A549 (cell line): Measurements from ENCODE around the gene ADAM12. TPM values are rescaled to one million over a fixed set of nuclear protein-coding genes. Genes with fewer than 3 reads are reported as not detected.

Experiments
- ATAC-seq, 2 experiments: fragments of 200-7000 bp in 1 of 2; fragments of >200 bp in 1 of 2; cut with Nextera tagmentation in 1 of 2; cut with Tn5 transposase in 1 of 2; 3 replicates each; pipeline versions ENCODE4 v1.8.0 to v1.9.1; 2018 to 2020; ENCODE audit warnings: mild to moderate bottlenecking in 1 of 2, moderate library complexity in 1 of 2
- CTCF ChIA-PET: fragments of 300-600 bp; sonication (Branson Sonifier 250); formaldehyde crosslinking; extraction: SDS; loops from one replicate; lab custom pipeline; 2021; ENCODE audit warnings: antibody characterized with exemption, inconsistent platforms; lab: Yijun Ruan, JAX
- POLR2A ChIA-PET: fragments of 350-600 bp; formaldehyde crosslinking; extraction: SDS; loops from one replicate; lab custom pipeline; 2021; ENCODE audit warnings: antibody characterized with exemption, inconsistent platforms; lab: Yijun Ruan, JAX
- DNase-seq, 2 experiments: peaks; one replicate each; pipeline versions ENCODE4 v3.0.0 to v3.0.0-alpha.2; 2011 to 2016; ENCODE audit warnings: low read depth in 1 of 2, low spot score in 1 of 2
- FAIRE-seq: peaks from 2 replicates; lab custom pipeline; 2011; peaks lifted over from hg19 to GRCh38; lab: Jason Lieb, UNC
- H3K27ac ChIP-seq, 2 experiments: fragments of >200 bp; sonication (Bioruptor Twin); formaldehyde crosslinking; 3 replicates each; pipeline ENCODE4 v1.5.1; 2016 to 2017
- H3K4me1 ChIP-seq: fragments of >200 bp; sonication (Bioruptor Twin); formaldehyde crosslinking; 3 replicates; pipeline ENCODE4 v1.6.1; 2016
- H3K4me2 ChIP-seq: fragments of >200 bp; sonication (Bioruptor Twin); formaldehyde crosslinking; 3 replicates; pipeline ENCODE4 v1.6.1; 2016
- H3K4me3 ChIP-seq: fragments of >200 bp; sonication (Bioruptor Twin); formaldehyde crosslinking; 3 replicates; pipeline ENCODE4 v1.5.1; 2016
- H3K9me3 ChIP-seq: fragments of >200 bp; sonication (Bioruptor Twin); formaldehyde crosslinking; 3 replicates; pipeline ENCODE4 v1.6.1; 2016
- CEBPB ChIP-seq, 2 experiments: fragments of >200 bp in 1 of 2; sonication (Bioruptor Twin) in 1 of 2; formaldehyde crosslinking in 1 of 2; IDR thresholded peaks; 2 replicates each; pipeline ENCODE4 v1.6.1; 2012 to 2016
- CHD4 ChIP-seq: fragments of 200-600 bp; sonication (generic); IDR thresholded peaks from 2 replicates; pipeline ENCODE4 v1.6.1; 2016; ENCODE audit warnings: antibody characterized with exemption, mild to moderate bottlenecking, borderline replicate concordance
- EHMT2 ChIP-seq: fragments of 200-600 bp; sonication (generic); IDR thresholded peaks from 2 replicates; pipeline ENCODE4 v1.6.1; 2016; ENCODE audit warnings: antibody characterized with exemption, low read depth, mild to moderate bottlenecking, moderate library complexity
- ESRRA ChIP-seq: fragments of 150-350 bp; IDR thresholded peaks from 2 replicates; pipeline ENCODE4 v1.6.1; 2014; ENCODE audit warnings: mild to moderate bottlenecking, low read length, borderline replicate concordance
- FOSB ChIP-seq: fragments of 250-450 bp; sonication (Bioruptor Pico); IDR thresholded peaks from 2 replicates; pipeline ENCODE4 v1.5.0; 2020; ENCODE audit warnings: mild to moderate bottlenecking, moderate library complexity
- FOSL2 ChIP-seq, 2 experiments: fragments of 450-650 bp in 1 of 2; fragments of >200 bp in 1 of 2; sonication (Bioruptor Twin) in 1 of 2; formaldehyde crosslinking; IDR thresholded peaks; 2 replicates each; pipeline versions ENCODE4 v1.5.0 to v1.6.1; 2016 to 2020; ENCODE audit warnings: mild to moderate bottlenecking in 1 of 2, moderate library complexity in 1 of 2
- FOXS1 ChIP-seq: fragments of 250-450 bp; sonication (Bioruptor Pico); IDR thresholded peaks from 2 replicates; pipeline ENCODE4 v1.5.0; 2020; ENCODE audit warnings: mild to moderate bottlenecking, moderate library complexity
- HEYL ChIP-seq: fragments of 250-450 bp; sonication (Bioruptor Pico); IDR thresholded peaks from 2 replicates; pipeline ENCODE4 v1.8.0; 2021; ENCODE audit warnings: mild to moderate bottlenecking, moderate library complexity
- HOXB13 ChIP-seq: fragments of 250-450 bp; sonication (Bioruptor Pico); IDR thresholded peaks from 2 replicates; pipeline ENCODE4 v1.5.0; 2020; ENCODE audit warnings: low read depth, mild to moderate bottlenecking, moderate library complexity
- JUN ChIP-seq, 2 experiments: fragments of >200 bp; sonication (Bioruptor Twin); formaldehyde crosslinking; IDR thresholded peaks; 2 replicates in 1 of 2; 3 replicates in 1 of 2; pipeline ENCODE4 v1.6.1; 2016 to 2017
- KDM1A ChIP-seq: fragments of 200-600 bp; sonication (generic); IDR thresholded peaks from 2 replicates; pipeline ENCODE4 v1.6.1; 2016; ENCODE audit warnings: low read depth, mild to moderate bottlenecking
- RAD21 ChIP-seq, 2 experiments: fragments of >200 bp in 1 of 2; sonication (Bioruptor Twin) in 1 of 2; formaldehyde crosslinking in 1 of 2; IDR thresholded peaks in 1 of 2; conservative IDR thresholded peaks in 1 of 2; 2 replicates in 1 of 2; 3 replicates in 1 of 2; pipeline ENCODE4 v1.6.1; 2012 to 2018; ENCODE audit warnings: inconsistent platforms in 1 of 2
- RARB ChIP-seq: fragments of 250-450 bp; sonication (Bioruptor Pico); IDR thresholded peaks from 2 replicates; pipeline ENCODE4 v1.8.0; 2021; ENCODE audit warnings: mild to moderate bottlenecking, moderate library complexity
- RCOR1 ChIP-seq: fragments of 150-350 bp; IDR thresholded peaks from 2 replicates; pipeline ENCODE4 v1.6.1; 2014; ENCODE audit warnings: antibody characterized with exemption, low read length, low read depth
- RNF2 ChIP-seq: fragments of 200-600 bp; sonication (generic); IDR thresholded peaks from 2 replicates; pipeline ENCODE4 v1.6.1; 2016; ENCODE audit warnings: low read depth, mild to moderate bottlenecking, antibody characterized with exemption, moderate library complexity, borderline replicate concordance
- TFCP2L1 ChIP-seq: fragments of 250-450 bp; sonication (Bioruptor Pico); IDR thresholded peaks from 2 replicates; pipeline ENCODE4 v1.5.0; 2021; ENCODE audit warnings: mild to moderate bottlenecking
- TP53 ChIP-seq: fragments of 250-450 bp; sonication (Bioruptor Pico); IDR thresholded peaks from 2 replicates; pipeline ENCODE4 v1.5.0; 2021; ENCODE audit warnings: mild to moderate bottlenecking, moderate library complexity
- ZC3H11A ChIP-seq: fragments of 450-650 bp; IDR thresholded peaks from 2 replicates; pipeline ENCODE4 v1.6.1; 2014; ENCODE audit warnings: antibody characterized with exemption, mild to moderate bottlenecking
- ZFP36 ChIP-seq: fragments of 450-650 bp; IDR thresholded peaks from 2 replicates; pipeline ENCODE4 v1.6.1; 2014; ENCODE audit warnings: borderline replicate concordance; ENCODE audit not compliant: partially characterized antibody
- WGBS: methylation state at CpG from one replicate; pipeline ENCODE4 v1.1.6; 2017; ENCODE audit errors: missing lambda C conversion rate; 5-methylcytosine and 5-hydroxymethylcytosine counted together
- polyA plus RNA-seq, 4 experiments: library from polyadenylated mRNA; depleted of rRNA in 3 of 4; stranded (reverse); fragments of >200 nt; fragmentation: RNase III in 1 of 4; extraction: RNeasy Plus Mini Kit Qiagen cat#74134 plus additional on column Dnase treatment in 1 of 4; gene quantifications; 2 replicates in 3 of 4; 3 replicates in 1 of 4; pipeline ENCODE4 v1.2.3, GENCODE V29; 2011 to 2017
- TF ChIP-seq, protein P1 (sequence below): fragments of 250-450 bp; sonication (Bioruptor Pico); IDR thresholded peaks from 2 replicates; pipeline ENCODE4 v1.5.0; 2021; ENCODE audit warnings: mild to moderate bottlenecking, moderate library complexity, borderline replicate concordance
- TF ChIP-seq, protein P2 (sequence below): IDR thresholded peaks from 2 replicates; pipeline ENCODE4 v1.6.1; 2012
- TF ChIP-seq, protein P3 (sequence below): IDR thresholded peaks from 2 replicates; pipeline ENCODE4 v1.6.1; 2012

ADAM12 gene
- polyA plus RNA-seq, 2 of the 4 experiments (the other 2 are of a cell fraction): 1.6 to 4.8 TPM

DNA sequence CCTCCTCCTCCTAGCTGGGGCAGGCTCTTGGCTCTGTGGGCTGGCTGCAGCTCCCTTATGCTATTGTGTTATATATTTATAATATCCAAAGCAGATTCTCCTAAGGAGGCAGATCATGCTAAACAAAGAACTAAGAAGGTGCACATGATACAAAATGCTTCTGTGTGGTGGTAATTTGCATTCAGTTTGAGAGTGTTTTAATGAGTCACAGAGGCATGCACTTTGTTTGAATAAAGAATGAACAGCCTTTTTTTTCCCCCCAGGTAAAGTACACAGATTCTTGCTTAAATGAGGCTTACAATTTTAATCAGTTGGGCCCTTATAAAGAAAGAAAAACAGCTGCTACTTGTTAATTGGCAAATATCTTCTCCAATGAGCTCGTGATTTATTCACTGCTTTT lies 396.9 kb downstream of the ADAM12 start:
- Histone ChIP-seq H3K4me2 (no peak overlapping the region), H3K9me3 (no peaks in the 10 kb centered on the region; the same call in 2 of the 3 replicates), H3K27ac (no peak overlapping the region), H3K4me3 (no peak overlapping the region), H3K4me1 (no peaks in the 10 kb centered on the region)
- ChIA-PET CTCF (interaction anchor here (0.7 to 1.6 kb wide), 3 partner anchors 9 to 513 kb away, joined by 3 to 10 read pairs (median 3); no protein-coding TSS in a partner anchor), POLR2A (no interaction called here)
- WGBS: 62% methylated on average over 1 of the region's 1 CpG
- no peak for FAIRE-seq
- DNase-seq: no peak
- ATAC-seq: no peak
- TF ChIP-seq HEYL (CRISPR knock-in tag) (no peak), CHD4 (no peak), JUN (IDR thresholded peaks at IDR 0.05) (no peak), RAD21 (conservative IDR thresholded peaks at IDR 0.05 in 1 of 2, IDR thresholded peaks at IDR 0.05 in 1 of 2) (no peak), ZFP36 (no peak), TP53 (CRISPR knock-in tag) (no peak), RARB (CRISPR knock-in tag) (no peak), RCOR1 (no peak), TFCP2L1 (CRISPR knock-in tag) (no peak), RNF2 (no peak), HOXB13 (CRISPR knock-in tag) (no peak), FOSL2 (IDR thresholded peaks at IDR 0.05) (no peak), FOSL2 (CRISPR knock-in tag; IDR thresholded peaks at IDR 0.05) (no peak), ZC3H11A (no peak)
- TF ChIP-seq, protein P1, sequence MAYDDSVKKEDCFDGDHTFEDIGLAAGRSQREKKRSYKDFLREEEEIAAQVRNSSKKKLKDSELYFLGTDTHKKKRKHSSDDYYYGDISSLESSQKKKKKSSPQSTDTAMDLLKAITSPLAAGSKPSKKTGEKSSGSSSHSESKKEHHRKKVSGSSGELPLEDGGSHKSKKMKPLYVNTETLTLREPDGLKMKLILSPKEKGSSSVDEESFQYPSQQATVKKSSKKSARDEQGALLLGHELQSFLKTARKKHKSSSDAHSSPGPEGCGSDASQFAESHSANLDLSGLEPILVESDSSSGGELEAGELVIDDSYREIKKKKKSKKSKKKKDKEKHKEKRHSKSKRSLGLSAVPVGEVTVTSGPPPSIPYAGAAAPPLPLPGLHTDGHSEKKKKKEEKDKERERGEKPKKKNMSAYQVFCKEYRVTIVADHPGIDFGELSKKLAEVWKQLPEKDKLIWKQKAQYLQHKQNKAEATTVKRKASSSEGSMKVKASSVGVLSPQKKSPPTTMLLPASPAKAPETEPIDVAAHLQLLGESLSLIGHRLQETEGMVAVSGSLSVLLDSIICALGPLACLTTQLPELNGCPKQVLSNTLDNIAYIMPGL (CRISPR knock-in tag): no peak
- TF ChIP-seq, protein P2, sequence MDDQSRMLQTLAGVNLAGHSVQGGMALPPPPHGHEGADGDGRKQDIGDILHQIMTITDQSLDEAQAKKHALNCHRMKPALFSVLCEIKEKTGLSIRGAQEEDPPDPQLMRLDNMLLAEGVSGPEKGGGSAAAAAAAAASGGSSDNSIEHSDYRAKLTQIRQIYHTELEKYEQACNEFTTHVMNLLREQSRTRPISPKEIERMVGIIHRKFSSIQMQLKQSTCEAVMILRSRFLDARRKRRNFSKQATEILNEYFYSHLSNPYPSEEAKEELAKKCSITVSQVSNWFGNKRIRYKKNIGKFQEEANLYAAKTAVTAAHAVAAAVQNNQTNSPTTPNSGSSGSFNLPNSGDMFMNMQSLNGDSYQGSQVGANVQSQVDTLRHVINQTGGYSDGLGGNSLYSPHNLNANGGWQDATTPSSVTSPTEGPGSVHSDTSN: no peak
- TF ChIP-seq, protein P3, sequence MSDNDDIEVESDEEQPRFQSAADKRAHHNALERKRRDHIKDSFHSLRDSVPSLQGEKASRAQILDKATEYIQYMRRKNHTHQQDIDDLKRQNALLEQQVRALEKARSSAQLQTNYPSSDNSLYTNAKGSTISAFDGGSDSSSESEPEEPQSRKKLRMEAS: no peak

DNA sequence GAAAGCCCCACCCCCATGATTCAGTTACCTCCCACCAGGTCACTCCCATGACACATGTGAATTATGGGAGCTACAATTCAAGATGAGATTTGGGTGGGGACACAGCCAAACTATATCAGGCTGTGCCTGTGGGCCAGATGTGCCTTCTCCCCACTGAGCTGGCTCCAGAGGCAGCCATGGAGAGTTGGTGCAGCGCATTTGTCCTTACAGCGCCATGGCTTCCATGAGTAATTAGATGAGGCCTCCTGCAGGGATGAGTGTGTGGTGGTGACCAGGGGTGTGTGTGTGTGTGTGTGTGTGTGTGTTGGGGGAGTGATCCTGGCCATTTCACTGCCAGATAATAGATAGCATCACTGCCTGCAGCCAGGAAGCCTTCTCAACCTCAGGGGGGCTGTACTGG lies 397.3 kb downstream of the ADAM12 start:
- DNase-seq (no peak), ATAC-seq (no peak), FAIRE-seq (no peak)
- TF ChIP-seq CEBPB (IDR thresholded peaks at IDR 0.05) (no peak), FOSB (CRISPR knock-in tag) (no peak), EHMT2 (no peak), KDM1A (no peak), ZC3H11A (no peak), FOXS1 (no peak), ESRRA (no peak), TP53 (CRISPR knock-in tag) (no peak), ZFP36 (no peak)
- POLR2A ChIA-PET: no interaction called here
- Histone ChIP-seq H3K4me2 (no peak overlapping the region), H3K4me1 (no peaks in the 10 kb centered on the region), H3K4me3 (no peak overlapping the region), H3K9me3 (no peaks in the 10 kb centered on the region; the same call in 2 of the 3 replicates), H3K27ac (no peak overlapping the region)
- CTCF ChIA-PET: interaction anchor here (0.7 to 1.6 kb wide), 3 partner anchors 9 to 514 kb away, joined by 3 to 10 read pairs (median 3); no protein-coding TSS in a partner anchor
- WGBS: 94% methylated on average over 2 of the region's 2 CpGs
